Measurements from ENCODE around the gene DGKG. TPM values are rescaled to one million over a fixed set of nuclear protein-coding genes. Genes with fewer than 3 reads are reported as not detected.
A peak's percentile ranks its signal among the peaks of the same experiment; 100 is the strongest.

DGKG gene
- total RNA-seq, 4 donors from 2014 or later: 0.84 to 5.8 (median 2.9) TPM

GRCh38 chr3:186109897-186110803 lies 251.9 kb downstream of the DGKG start:
- no peak for TF ChIP-seq CTCF (IDR thresholded peaks at IDR 0.05)
- ATAC-seq (ENCODE audit: low FRiP score) (no peak), DNase-seq (ENCODE audit: low spot score) (no peak)

- TF ChIP-seq CTCF (IDR thresholded peaks at IDR 0.05): no peak
- ATAC-seq (ENCODE audit: low FRiP score) (peak; percentile 99), DNase-seq (ENCODE audit: low spot score) (peak; percentile 92)
These were observed 252.8 kb downstream of the DGKG start, which contains the start of gene ETV5 for GRCh38 chr3:186108941-186109865. TSS of gene ETV5 (minus strand) at chr3:186109089. CDS start at chr3:186105868, 3,221 bp downstream.

- DNase-seq (ENCODE audit: low spot score) (no peak), ATAC-seq (ENCODE audit: low FRiP score) (peak; percentile 7)
- no peak for TF ChIP-seq CTCF (IDR thresholded peaks at IDR 0.05)
These were observed 253.7 kb downstream of the DGKG start for GRCh38 chr3:186108106-186108940.

GRCh38 chr3:186107215-186108105 lies 254.6 kb downstream of the DGKG start:
- DNase-seq (ENCODE audit: low spot score): no peak
- TF ChIP-seq CTCF (IDR thresholded peaks at IDR 0.05): no peak
- ATAC-seq (ENCODE audit: low FRiP score): no peak

GRCh38 chr3:186105543-186105942 lies 256.5 kb downstream of the DGKG start:
- no peak for ATAC-seq (ENCODE audit: low FRiP score)
- no peak for TF ChIP-seq CTCF (IDR thresholded peaks at IDR 0.05)
- DNase-seq (ENCODE audit: low spot score): no peak

All from omental fat pad (tissue), 4 donors.